Ishikawa (cell line): ENCODE data around the gene ARHGAP11A.
A peak's percentile ranks its signal among the peaks of the same experiment; 100 is the strongest.

Experiments
- CEBPB ChIP-seq: IDR thresholded peaks from 2 replicates; pipeline ENCODE4 v1.6.1; 2012
- CREB1 ChIP-seq: IDR thresholded peaks from 2 replicates; pipeline ENCODE4 v1.6.1; 2012; ENCODE audit warnings: low read depth
- EGR1 ChIP-seq: IDR thresholded peaks from 2 replicates; pipeline ENCODE4 v1.6.1; 2012
- EP300 ChIP-seq: IDR thresholded peaks from 2 replicates; pipeline ENCODE4 v1.6.1; 2012; ENCODE audit warnings: borderline replicate concordance
- FOXM1 ChIP-seq: IDR thresholded peaks from 2 replicates; pipeline ENCODE4 v1.6.1; 2012; ENCODE audit warnings: low read depth, borderline replicate concordance
- NFIC ChIP-seq: IDR thresholded peaks from 2 replicates; pipeline ENCODE4 v1.6.1; 2012
- RAD21 ChIP-seq: IDR thresholded peaks from 2 replicates; pipeline ENCODE4 v1.6.1; 2012; ENCODE audit warnings: low read depth
- TAF1 ChIP-seq: IDR thresholded peaks from 2 replicates; pipeline ENCODE4 v1.6.1; 2012; ENCODE audit warnings: low read depth, mild to moderate bottlenecking
- TCF12 ChIP-seq: IDR thresholded peaks from 2 replicates; pipeline ENCODE4 v1.6.1; 2012; ENCODE audit warnings: low read depth
- TEAD4 ChIP-seq: IDR thresholded peaks from 2 replicates; pipeline ENCODE4 v1.6.1; 2012
- YY1 ChIP-seq: IDR thresholded peaks from 2 replicates; pipeline ENCODE4 v1.6.1; 2012; ENCODE audit warnings: low read depth
- ZBTB7A ChIP-seq: IDR thresholded peaks from 2 replicates; pipeline ENCODE4 v1.6.1; 2012; ENCODE audit warnings: low read depth
- TF ChIP-seq, protein P1 (sequence below): IDR thresholded peaks from 2 replicates; pipeline ENCODE4 v1.6.1; 2012
- TF ChIP-seq, protein P2 (sequence below): IDR thresholded peaks from 2 replicates; pipeline ENCODE4 v1.6.1; 2012; ENCODE audit warnings: low read depth, mild to moderate bottlenecking
- TF ChIP-seq, protein P3 (sequence below): IDR thresholded peaks from 2 replicates; pipeline ENCODE4 v1.6.1; 2012

ARHGAP11A gene

DNA sequence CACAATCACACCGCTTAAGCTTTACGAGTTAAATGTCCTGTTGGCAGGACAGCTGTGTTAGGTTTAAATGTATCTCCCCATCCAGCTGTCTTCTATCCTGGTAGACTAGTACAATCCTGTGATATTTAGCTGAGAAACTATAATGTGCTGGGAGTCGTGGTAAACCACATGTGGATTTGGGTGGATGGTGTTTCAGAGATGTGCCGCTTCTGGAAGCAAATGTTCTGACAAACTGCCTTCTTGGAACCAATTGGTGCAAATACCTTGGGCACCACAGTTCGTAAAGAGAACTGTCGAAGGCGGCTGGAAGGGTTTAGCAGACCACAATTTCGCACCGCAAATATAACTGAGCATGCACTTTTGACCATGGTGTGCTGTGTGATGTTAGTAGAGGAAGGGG lies 41.2 kb downstream of the ARHGAP11A start:
- TF ChIP-seq FOXM1 (no peak), EGR1 (no peak), CREB1 (no peak), TCF12 (no peak), NFIC (no peak), ZBTB7A (no peak), CEBPB (no peak), TAF1 (no peak)
- TF ChIP-seq, protein P1, sequence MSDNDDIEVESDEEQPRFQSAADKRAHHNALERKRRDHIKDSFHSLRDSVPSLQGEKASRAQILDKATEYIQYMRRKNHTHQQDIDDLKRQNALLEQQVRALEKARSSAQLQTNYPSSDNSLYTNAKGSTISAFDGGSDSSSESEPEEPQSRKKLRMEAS = no peak
- TF ChIP-seq, protein P2, sequence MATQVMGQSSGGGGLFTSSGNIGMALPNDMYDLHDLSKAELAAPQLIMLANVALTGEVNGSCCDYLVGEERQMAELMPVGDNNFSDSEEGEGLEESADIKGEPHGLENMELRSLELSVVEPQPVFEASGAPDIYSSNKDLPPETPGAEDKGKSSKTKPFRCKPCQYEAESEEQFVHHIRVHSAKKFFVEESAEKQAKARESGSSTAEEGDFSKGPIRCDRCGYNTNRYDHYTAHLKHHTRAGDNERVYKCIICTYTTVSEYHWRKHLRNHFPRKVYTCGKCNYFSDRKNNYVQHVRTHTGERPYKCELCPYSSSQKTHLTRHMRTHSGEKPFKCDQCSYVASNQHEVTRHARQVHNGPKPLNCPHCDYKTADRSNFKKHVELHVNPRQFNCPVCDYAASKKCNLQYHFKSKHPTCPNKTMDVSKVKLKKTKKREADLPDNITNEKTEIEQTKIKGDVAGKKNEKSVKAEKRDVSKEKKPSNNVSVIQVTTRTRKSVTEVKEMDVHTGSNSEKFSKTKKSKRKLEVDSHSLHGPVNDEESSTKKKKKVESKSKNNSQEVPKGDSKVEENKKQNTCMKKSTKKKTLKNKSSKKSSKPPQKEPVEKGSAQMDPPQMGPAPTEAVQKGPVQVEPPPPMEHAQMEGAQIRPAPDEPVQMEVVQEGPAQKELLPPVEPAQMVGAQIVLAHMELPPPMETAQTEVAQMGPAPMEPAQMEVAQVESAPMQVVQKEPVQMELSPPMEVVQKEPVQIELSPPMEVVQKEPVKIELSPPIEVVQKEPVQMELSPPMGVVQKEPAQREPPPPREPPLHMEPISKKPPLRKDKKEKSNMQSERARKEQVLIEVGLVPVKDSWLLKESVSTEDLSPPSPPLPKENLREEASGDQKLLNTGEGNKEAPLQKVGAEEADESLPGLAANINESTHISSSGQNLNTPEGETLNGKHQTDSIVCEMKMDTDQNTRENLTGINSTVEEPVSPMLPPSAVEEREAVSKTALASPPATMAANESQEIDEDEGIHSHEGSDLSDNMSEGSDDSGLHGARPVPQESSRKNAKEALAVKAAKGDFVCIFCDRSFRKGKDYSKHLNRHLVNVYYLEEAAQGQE = no peak

DNA sequence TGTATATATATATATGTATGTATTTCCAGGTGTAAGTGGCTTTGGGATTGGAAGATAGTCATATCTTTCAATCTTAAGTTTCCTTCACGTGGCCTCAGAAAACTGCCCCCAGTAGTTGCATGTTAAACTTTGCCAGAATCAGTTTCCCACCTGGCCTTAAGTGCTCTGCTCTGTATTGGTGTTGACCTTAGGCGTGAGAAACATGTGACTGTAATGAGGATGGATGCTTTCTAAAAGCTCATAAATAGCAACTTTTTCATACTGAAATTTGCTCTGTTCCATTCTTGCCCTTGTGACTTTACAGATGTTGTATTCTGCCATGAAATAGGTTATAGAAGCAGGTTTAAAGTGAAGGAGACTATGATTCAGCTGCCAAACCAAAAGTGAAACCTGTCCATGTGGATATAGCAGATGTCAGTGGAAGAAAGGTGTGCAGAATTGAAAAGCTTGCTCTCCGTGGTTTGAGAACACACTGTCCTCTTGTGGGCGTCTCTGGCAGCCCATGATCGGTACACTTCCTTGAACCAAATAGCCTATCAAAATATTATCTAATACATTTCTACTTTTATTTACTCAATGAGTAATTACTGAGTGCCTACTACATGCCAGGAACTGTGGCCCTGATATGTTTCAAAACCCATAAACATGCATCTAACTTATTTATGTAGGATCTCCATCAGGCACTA lies 42.0 kb downstream of the ARHGAP11A start:
- TF ChIP-seq CREB1 = no peak

DNA sequence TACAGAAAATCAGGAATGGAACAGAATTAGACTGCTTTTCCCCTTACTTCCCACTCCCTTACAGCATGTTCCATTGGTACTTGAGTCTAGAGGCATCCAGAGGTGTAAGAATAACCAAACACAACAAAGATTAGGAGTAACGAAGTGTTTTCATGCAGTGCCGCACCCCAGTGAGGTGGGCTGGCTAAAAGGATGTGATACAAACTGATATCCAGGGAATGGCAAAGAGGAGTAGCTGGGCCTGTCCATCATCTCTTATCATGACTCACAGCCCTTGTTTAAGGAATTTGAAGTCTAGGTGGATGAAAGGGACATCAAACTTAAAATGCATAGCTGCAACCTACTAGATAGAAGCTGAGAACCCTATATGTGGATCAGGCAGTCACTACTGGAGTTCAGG lies 42.6 kb downstream of the ARHGAP11A start:
- TF ChIP-seq YY1 (no peak), EP300 (no peak), TCF12 (no peak), ZBTB7A (no peak), FOXM1 (no peak), EGR1 (no peak), CREB1 (no peak), TEAD4 (no peak), TAF1 (no peak), CEBPB (no peak)
- TF ChIP-seq, protein P2 = no peak
- TF ChIP-seq, protein P3, sequence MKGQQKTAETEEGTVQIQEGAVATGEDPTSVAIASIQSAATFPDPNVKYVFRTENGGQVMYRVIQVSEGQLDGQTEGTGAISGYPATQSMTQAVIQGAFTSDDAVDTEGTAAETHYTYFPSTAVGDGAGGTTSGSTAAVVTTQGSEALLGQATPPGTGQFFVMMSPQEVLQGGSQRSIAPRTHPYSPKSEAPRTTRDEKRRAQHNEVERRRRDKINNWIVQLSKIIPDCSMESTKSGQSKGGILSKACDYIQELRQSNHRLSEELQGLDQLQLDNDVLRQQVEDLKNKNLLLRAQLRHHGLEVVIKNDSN = no peak

DNA sequence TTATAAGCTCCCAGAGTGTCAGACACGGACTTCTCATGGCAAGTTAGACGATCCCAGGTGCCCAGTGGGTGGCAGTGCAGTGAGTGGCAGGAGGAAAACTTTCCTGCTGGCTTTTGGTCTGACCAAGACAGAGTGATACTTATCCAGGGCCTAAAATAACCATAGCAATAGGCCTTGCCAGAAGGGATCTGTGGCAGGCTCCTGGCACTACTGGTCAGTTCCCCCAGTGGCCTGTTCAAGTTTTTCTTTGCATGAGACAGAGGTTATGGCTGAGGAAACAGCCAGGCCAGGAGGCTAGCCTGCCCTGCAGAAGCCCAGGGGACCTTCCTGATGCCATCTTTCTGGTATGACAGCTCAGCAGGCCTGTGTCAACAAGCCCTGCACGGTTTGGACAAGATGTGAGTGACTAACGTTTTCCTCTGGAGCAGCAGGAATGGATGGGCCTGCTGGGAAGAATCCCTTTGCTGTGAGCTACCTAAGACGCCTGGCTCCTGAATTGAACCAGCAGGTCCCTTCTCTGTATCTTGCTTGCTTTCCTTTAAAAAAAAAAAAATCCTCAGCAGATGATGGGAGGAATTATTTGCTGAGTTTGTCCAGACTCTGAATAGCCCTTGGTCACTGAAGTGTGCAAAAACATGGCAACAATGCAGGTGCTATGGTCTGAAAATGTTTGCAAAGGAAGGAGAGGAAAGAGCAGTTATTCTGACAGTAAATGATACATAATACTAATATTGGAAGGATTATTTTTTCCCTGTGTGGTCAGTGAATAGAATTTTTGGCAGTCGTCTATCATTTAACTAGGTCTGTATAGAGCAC lies 44.2 kb downstream of the ARHGAP11A start:
- TF ChIP-seq RAD21 (no peak), FOXM1 (no peak; the same call in 1 of the 2 replicates), TEAD4 (peak; percentile 70), CEBPB (no peak), EGR1 (no peak), TCF12 (peak; percentile 52; the same call in 1 of the 2 replicates), TAF1 (no peak), CREB1 (no peak), YY1 (0 out of 2 replicates have a peak, but pooled peaks have one; percentile 22), ZBTB7A (no peak), EP300 (peak; percentile 82), NFIC (no peak)
- TF ChIP-seq, protein P1 = no peak
- TF ChIP-seq, protein P3 = no peak
- TF ChIP-seq, protein P2 = no peak
